ENCODE measurements around the gene FAM171A2. TPM values are rescaled to one million over a fixed set of nuclear protein-coding genes. Genes with fewer than 3 reads are reported as not detected.
A peak's percentile ranks its signal among the peaks of the same experiment; 100 is the strongest.

FAM171A2 gene
- 0.40 and 1.2 TPM in 2 replicates for total RNA-seq (2014; rRNA removed; shearing (Covaris generic); ENCODE audit: low replicate concordance)

- Histone ChIP-seq H3K27ac (ENCODE audit: low read length) (no peak within 1 kb of the TSS), H2AFZ (ENCODE audit: low read length) (peak within 1 kb of the TSS; percentile 94), H3K79me2 (ENCODE audit: low read length) (no peaks in the 10 kb centered on the region), H3K4me1 (ENCODE audit: low read length) (peaks cover 22% of the 10 kb centered on the region), H3K9me2 (replicated peaks; ENCODE audit: insufficient read depth, low read length) (no peaks in the 10 kb centered on the region), H3K4me3 (ENCODE audit: low read length) (peak within 1 kb of the TSS; percentile 70), H3K36me3 (ENCODE audit: insufficient read depth, low read length) (no peaks in the 10 kb centered on the region), H3K9ac (ENCODE audit: low read length) (peak within 1 kb of the TSS; percentile 69), H3K9me3 (ENCODE audit: low read length) (no peaks in the 10 kb centered on the region), H4K20me1 (ENCODE audit: insufficient read depth, low read depth, low read length) (0 out of 2 replicates have a peak, but pooled peaks cover 3% of the 10 kb centered on the region), H3K27me3 (ENCODE audit: low read length) (no peaks in the 10 kb centered on the region), H3K4me2 (ENCODE audit: low read depth, low read length, poor library complexity, severe bottlenecking) (peak within 1 kb of the TSS; percentile 94)
- DNase-seq: peak; percentile 85
Observed at GRCh38 chr17:44363613-44364159, at the start of gene FAM171A2. Gene FAM171A2 (minus strand): TSS chr17:44363853. CDS start chr17:44363714, 139 bp downstream.

DNA sequence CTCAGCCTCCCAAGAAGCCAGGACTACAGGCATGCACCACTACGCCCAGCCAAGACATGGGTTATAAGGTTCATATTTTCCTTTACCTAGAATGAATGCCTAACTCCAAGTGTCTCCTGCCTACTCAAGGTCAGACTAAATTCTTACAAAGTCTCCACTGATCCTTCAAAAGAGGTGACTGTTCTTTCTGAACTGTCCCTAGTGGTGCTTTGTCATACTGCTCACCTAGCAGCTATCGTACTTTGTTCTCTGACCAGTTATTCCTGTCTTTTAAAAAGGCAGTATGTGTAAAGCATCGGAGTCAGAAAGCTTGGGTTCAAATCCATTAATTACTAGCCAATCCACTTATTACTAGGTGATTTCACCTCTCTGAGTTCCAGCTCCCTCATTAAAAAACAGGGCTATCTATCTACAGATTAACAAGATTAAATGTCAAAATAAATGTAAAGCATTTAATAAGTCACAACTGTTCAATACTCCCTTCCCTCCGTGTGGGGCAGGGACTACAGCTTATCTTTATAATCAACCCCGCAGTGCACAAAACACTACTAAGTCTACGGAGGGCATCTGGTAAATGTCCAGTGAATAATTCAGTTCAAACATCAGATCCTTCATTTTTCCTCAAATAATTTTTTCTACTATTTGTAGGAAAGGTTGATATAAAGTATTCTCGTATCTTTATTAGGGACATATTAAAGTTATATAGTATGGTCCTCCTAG lies 45.8 kb upstream of the FAM171A2 start:
- Histone ChIP-seq H3K4me3 (ENCODE audit: low read length) (no peak overlapping the region), H3K9ac (ENCODE audit: low read length) (no peak overlapping the region), H3K79me2 (ENCODE audit: low read length) (peaks cover 23% of the 10 kb centered on the region), H3K4me2 (ENCODE audit: low read depth, low read length, poor library complexity, severe bottlenecking) (no peak overlapping the region), H2AFZ (ENCODE audit: low read length) (no peak overlapping the region), H3K4me1 (ENCODE audit: low read length) (no peaks in the 10 kb centered on the region), H3K9me2 (replicated peaks; ENCODE audit: insufficient read depth, low read length) (no peaks in the 10 kb centered on the region), H3K27ac (ENCODE audit: low read length) (no peak overlapping the region), H3K36me3 (ENCODE audit: insufficient read depth, low read length) (0 out of 2 replicates have a peak, but pooled peaks cover 4% of the 10 kb centered on the region), H3K9me3 (ENCODE audit: low read length) (no peaks in the 10 kb centered on the region), H4K20me1 (ENCODE audit: insufficient read depth, low read depth, low read length) (no peaks in the 10 kb centered on the region), H3K27me3 (ENCODE audit: low read length) (no peaks in the 10 kb centered on the region)
- DNase-seq: no peak

- Histone ChIP-seq H3K9me3 (ENCODE audit: low read length) (no peaks in the 10 kb centered on the region), H3K9ac (ENCODE audit: low read length) (no peak overlapping the region), H3K9me2 (replicated peaks; ENCODE audit: insufficient read depth, low read length) (no peaks in the 10 kb centered on the region), H3K36me3 (ENCODE audit: insufficient read depth, low read length) (0 out of 2 replicates have a peak, but pooled peaks cover 4% of the 10 kb centered on the region), H3K4me2 (ENCODE audit: low read depth, low read length, poor library complexity, severe bottlenecking) (no peak overlapping the region), H4K20me1 (ENCODE audit: insufficient read depth, low read depth, low read length) (no peaks in the 10 kb centered on the region), H3K27me3 (ENCODE audit: low read length) (no peaks in the 10 kb centered on the region), H3K27ac (ENCODE audit: low read length) (no peak overlapping the region), H2AFZ (ENCODE audit: low read length) (no peak overlapping the region), H3K4me3 (ENCODE audit: low read length) (no peak overlapping the region), H3K79me2 (ENCODE audit: low read length) (peaks cover 23% of the 10 kb centered on the region), H3K4me1 (ENCODE audit: low read length) (no peaks in the 10 kb centered on the region)
- DNase-seq: no peak
Observed at GRCh38 chr17:44408786-44409185, 45.1 kb upstream of the FAM171A2 start.

DNA sequence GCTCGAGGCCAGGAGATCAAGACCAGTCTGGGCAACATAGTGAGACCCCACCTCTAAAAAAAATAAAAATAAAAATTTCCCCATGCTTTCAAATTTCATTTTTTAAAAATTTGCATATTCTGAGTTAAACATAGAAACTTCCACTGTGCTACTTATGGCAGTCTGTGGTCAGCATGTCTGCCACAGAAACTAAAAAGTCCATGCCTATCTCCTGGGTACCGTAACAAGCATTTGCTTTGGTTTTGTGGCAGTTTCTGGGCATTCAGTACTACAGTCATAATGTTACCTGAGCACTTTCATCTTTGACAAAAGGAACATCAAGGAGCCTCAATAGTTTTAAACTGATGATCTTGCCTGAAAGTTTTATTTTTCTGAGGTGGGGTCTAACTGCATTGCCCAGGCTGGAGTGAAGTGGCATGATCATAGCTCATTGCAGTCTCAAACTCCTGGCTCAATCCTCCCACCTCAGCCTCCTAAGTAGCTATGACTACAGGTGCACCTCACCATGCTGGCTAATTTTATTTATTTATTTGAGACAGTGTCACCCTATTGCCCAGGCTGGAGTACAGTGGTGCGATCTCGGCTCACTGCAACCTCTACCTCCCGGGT lies 39.0 kb upstream of the FAM171A2 start:
- Histone ChIP-seq H3K27me3 (ENCODE audit: low read length) (no peaks in the 10 kb centered on the region), H3K36me3 (ENCODE audit: insufficient read depth, low read length) (peaks cover 19% of the 10 kb centered on the region; the same call in 1 of the 2 replicates)
- DNase-seq: no peak

GRCh38 chr17:44400226-44400847 lies 36.7 kb upstream of the FAM171A2 start:
- Histone ChIP-seq H3K9me3 (ENCODE audit: low read length) (no peaks in the 10 kb centered on the region), H3K9ac (ENCODE audit: low read length) (no peak overlapping the region), H3K27me3 (ENCODE audit: low read length) (no peaks in the 10 kb centered on the region), H2AFZ (ENCODE audit: low read length) (no peak overlapping the region), H3K27ac (ENCODE audit: low read length) (no peak overlapping the region), H3K4me1 (ENCODE audit: low read length) (peaks cover 4% of the 10 kb centered on the region), H4K20me1 (ENCODE audit: insufficient read depth, low read depth, low read length) (no peaks in the 10 kb centered on the region), H3K4me3 (ENCODE audit: low read length) (no peak overlapping the region), H3K9me2 (replicated peaks; ENCODE audit: insufficient read depth, low read length) (no peaks in the 10 kb centered on the region), H3K36me3 (ENCODE audit: insufficient read depth, low read length) (peaks cover 16% of the 10 kb centered on the region; the same call in 1 of the 2 replicates), H3K4me2 (ENCODE audit: low read depth, low read length, poor library complexity, severe bottlenecking) (no peak overlapping the region), H3K79me2 (ENCODE audit: low read length) (no peaks in the 10 kb centered on the region)
- DNase-seq: peak; percentile 66

More for the DNA sequence above, 39.0 kb upstream of the FAM171A2 start:
- no peak overlapping the region for H2AFZ ChIP-seq (ENCODE audit: low read length)
- no peaks in the 10 kb centered on the region for H4K20me1 ChIP-seq (ENCODE audit: insufficient read depth, low read depth, low read length)
- H3K27ac ChIP-seq (ENCODE audit: low read length): no peak overlapping the region
- H3K4me3 ChIP-seq (ENCODE audit: low read length): no peak overlapping the region
- no peaks in the 10 kb centered on the region for H3K79me2 ChIP-seq (ENCODE audit: low read length)
- no peaks in the 10 kb centered on the region for H3K9me3 ChIP-seq (ENCODE audit: low read length)
- peaks cover 4% of the 10 kb centered on the region for H3K4me1 ChIP-seq (ENCODE audit: low read length)
- no peak overlapping the region for H3K9ac ChIP-seq (ENCODE audit: low read length)
- no peaks in the 10 kb centered on the region for H3K9me2 ChIP-seq (replicated peaks; ENCODE audit: insufficient read depth, low read length)
- no peak overlapping the region for H3K4me2 ChIP-seq (ENCODE audit: low read depth, low read length, poor library complexity, severe bottlenecking)

- H3K79me2 ChIP-seq (ENCODE audit: low read length): no peaks in the 10 kb centered on the region
- H3K9me2 ChIP-seq (replicated peaks; ENCODE audit: insufficient read depth, low read length): no peaks in the 10 kb centered on the region
- H2AFZ ChIP-seq (ENCODE audit: low read length): no peak overlapping the region
- H3K36me3 ChIP-seq (ENCODE audit: insufficient read depth, low read length): peaks cover 16% of the 10 kb centered on the region; the same call in 1 of the 2 replicates
- no peak overlapping the region for H3K27ac ChIP-seq (ENCODE audit: low read length)
- H3K4me1 ChIP-seq (ENCODE audit: low read length): peaks cover 4% of the 10 kb centered on the region
- no peaks in the 10 kb centered on the region for H3K9me3 ChIP-seq (ENCODE audit: low read length)
- no peak overlapping the region for H3K4me3 ChIP-seq (ENCODE audit: low read length)
- H3K27me3 ChIP-seq (ENCODE audit: low read length): no peaks in the 10 kb centered on the region
- no peaks in the 10 kb centered on the region for H4K20me1 ChIP-seq (ENCODE audit: insufficient read depth, low read depth, low read length)
- DNase-seq: no peak
- no peak overlapping the region for H3K9ac ChIP-seq (ENCODE audit: low read length)
- no peak overlapping the region for H3K4me2 ChIP-seq (ENCODE audit: low read depth, low read length, poor library complexity, severe bottlenecking)
Observed at GRCh38 chr17:44398692-44399691, 35.3 kb upstream of the FAM171A2 start.

DNA sequence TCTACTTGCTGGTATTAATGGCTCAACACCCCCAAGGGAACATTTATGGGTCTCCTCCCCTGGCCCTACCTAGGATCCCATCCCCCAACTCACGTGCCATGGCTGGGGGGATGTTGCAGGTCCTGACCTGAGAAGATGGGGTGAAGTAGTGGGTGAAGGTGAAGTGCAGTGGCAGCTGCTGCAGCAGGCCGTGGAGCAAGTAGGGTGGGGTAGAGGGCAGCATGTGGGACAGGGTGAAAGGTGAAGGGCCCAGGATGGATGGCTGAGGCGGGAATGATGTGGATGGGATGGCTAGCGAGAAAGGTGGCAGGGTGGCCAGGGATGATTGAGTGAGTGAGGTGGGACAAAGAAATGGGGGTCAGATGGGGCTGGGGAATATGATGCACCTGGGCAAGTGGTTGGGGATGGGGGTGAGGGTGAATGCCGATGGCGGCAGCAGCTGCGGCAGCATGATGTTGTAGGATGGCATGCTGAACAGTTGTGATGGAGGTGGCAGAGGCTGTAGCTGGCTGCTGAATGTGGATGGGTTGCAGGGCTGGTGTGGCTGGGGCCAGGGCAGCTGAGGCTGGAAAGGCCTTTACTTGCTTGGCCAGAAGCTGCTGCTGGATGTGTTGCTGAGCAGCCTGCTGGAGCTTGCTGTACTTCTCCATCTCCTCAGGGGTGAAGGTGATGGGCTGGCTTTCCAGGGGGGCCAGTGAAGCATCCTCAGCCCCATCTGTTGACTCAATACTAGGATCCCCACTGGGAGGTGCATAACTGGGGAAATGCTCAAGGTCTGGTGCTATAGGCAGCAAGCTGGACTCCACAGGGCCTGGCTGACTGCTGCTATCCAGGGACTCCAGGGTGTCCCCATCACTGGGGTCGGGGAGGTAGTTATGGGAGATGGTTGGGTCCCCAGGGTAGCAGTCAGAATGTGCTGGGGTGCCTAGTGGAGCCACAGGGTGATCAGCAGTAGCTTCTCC lies 34.1 kb upstream of the FAM171A2 start:
- no peak for DNase-seq
- H3K36me3 ChIP-seq (ENCODE audit: insufficient read depth, low read length): peaks cover 15% of the 10 kb centered on the region; the same call in 1 of the 2 replicates

More for the DNA sequence above, 34.1 kb upstream of the FAM171A2 start:
- H3K4me3 ChIP-seq (ENCODE audit: low read length): no peak overlapping the region
- no peak overlapping the region for H3K27ac ChIP-seq (ENCODE audit: low read length)
- no peaks in the 10 kb centered on the region for H3K9me3 ChIP-seq (ENCODE audit: low read length)
- no peaks in the 10 kb centered on the region for H3K79me2 ChIP-seq (ENCODE audit: low read length)
- H3K4me1 ChIP-seq (ENCODE audit: low read length): peaks cover 3% of the 10 kb centered on the region
- H3K9ac ChIP-seq (ENCODE audit: low read length): no peak overlapping the region
- no peaks in the 10 kb centered on the region for H4K20me1 ChIP-seq (ENCODE audit: insufficient read depth, low read depth, low read length)
- no peak overlapping the region for H3K4me2 ChIP-seq (ENCODE audit: low read depth, low read length, poor library complexity, severe bottlenecking)
- H3K9me2 ChIP-seq (replicated peaks; ENCODE audit: insufficient read depth, low read length): no peaks in the 10 kb centered on the region
- no peak overlapping the region for H2AFZ ChIP-seq (ENCODE audit: low read length)
- H3K27me3 ChIP-seq (ENCODE audit: low read length): no peaks in the 10 kb centered on the region

Data from Karpas-422 (cell line).